ENCODE measurements around the gene CYP21A2. TPM values are rescaled to one million over a fixed set of nuclear protein-coding genes. Genes with fewer than 3 reads are reported as not detected.
"Not testable (repeated sequence)": the region's sequence is repeated elsewhere in the genome, so short reads cannot be mapped to it uniquely, and the experiment has no call there.

CYP21A2 gene
- total and polyA plus RNA-seq, 8 donors: 0.23 to 1.6 (median 0.80) TPM

- TF ChIP-seq CTCF (IDR thresholded peaks at IDR 0.05): no peak
- H3K36me3 ChIP-seq: peaks cover 0 to 3% of the 10 kb centered on the region in 2 donors
- DNase-seq: peak in 1 of 4 donors; percentile 42
- ATAC-seq: no peak
- H3K4me3 ChIP-seq: no peak overlapping the region
- H3K27ac ChIP-seq: no peak overlapping the region
- H3K4me1 ChIP-seq: peaks cover 0 to 21% of the 10 kb centered on the region in 2 donors
- no peaks in the 10 kb centered on the region for H3K9me3 ChIP-seq
- peaks cover 0 to 9% of the 10 kb centered on the region in 2 donors for H3K27me3 ChIP-seq
- intact Hi-C loops (cut with DNase I): no loop called here
Observed at GRCh38 chr6:32050562-32050961, 12.3 kb downstream of the CYP21A2 start.

- intact Hi-C loops (cut with DNase I); H3K4me3 ChIP-seq; ATAC-seq; H3K36me3 ChIP-seq; H3K27me3 ChIP-seq; H3K9me3 ChIP-seq; H3K27ac ChIP-seq: not testable (repeated sequence)
- peak in 1 of 4 donors; percentile 69 for DNase-seq
- peaks cover 0 to 11% of the 10 kb centered on the region in 2 donors for H3K4me1 ChIP-seq
Observed at GRCh38 chr6:32052626-32053025, 14.4 kb downstream of the CYP21A2 start.

- H3K9me3 ChIP-seq; H3K4me1 ChIP-seq; H3K4me3 ChIP-seq; intact Hi-C loops (cut with DNase I); H3K27me3 ChIP-seq; ATAC-seq; H3K36me3 ChIP-seq; H3K27ac ChIP-seq: not testable (repeated sequence)
- DNase-seq: peak in 1 of 4 donors; percentile 51
Observed at GRCh38 chr6:32053314-32053713, 15.1 kb downstream of the CYP21A2 start.

GRCh38 chr6:32055756-32056155 lies 17.5 kb downstream of the CYP21A2 start:
- intact Hi-C loops (cut with DNase I); H3K9me3 ChIP-seq; H3K27ac ChIP-seq; H3K27me3 ChIP-seq; H3K4me3 ChIP-seq; H3K4me1 ChIP-seq; ATAC-seq: not testable (repeated sequence)
- DNase-seq: peak in 1 of 4 donors; percentile 66
- H3K36me3 ChIP-seq: peaks cover 0 to 12% of the 10 kb centered on the region in 2 donors

GRCh38 chr6:32056254-32056653 lies 18.0 kb downstream of the CYP21A2 start:
- ATAC-seq (no peak), DNase-seq (no peak)
- intact Hi-C loops (cut with DNase I): no loop called here
- Histone ChIP-seq H3K4me3 (no peak overlapping the region), H3K4me1 (no peaks in the 10 kb centered on the region), H3K36me3 (peaks cover 0 to 15% of the 10 kb centered on the region in 2 donors), H3K27me3 (no peaks in the 10 kb centered on the region), H3K27ac (no peak overlapping the region), H3K9me3 (no peaks in the 10 kb centered on the region)
- no peak for TF ChIP-seq CTCF (IDR thresholded peaks at IDR 0.05)

GRCh38 chr6:32057966-32058365 lies 19.8 kb downstream of the CYP21A2 start:
- ATAC-seq (no peak), DNase-seq (peak in 1 of 4 donors; percentile 78)
- H3K9me3 ChIP-seq: no peaks in the 10 kb centered on the region
- no peak for TF ChIP-seq CTCF (IDR thresholded peaks at IDR 0.05)
- no peaks in the 10 kb centered on the region for H3K4me1 ChIP-seq
- H3K27ac ChIP-seq: no peak overlapping the region
- H3K4me3 ChIP-seq: no peak overlapping the region
- H3K27me3 ChIP-seq: no peaks in the 10 kb centered on the region
- peaks cover 0 to 12% of the 10 kb centered on the region in 2 donors for H3K36me3 ChIP-seq
- intact Hi-C loops (cut with DNase I): no loop called here

- intact Hi-C loops (cut with DNase I): no loop called here
- H3K36me3 ChIP-seq: peaks cover 0 to 12% of the 10 kb centered on the region in 2 donors
- H3K4me1 ChIP-seq: no peaks in the 10 kb centered on the region
- no peak for ATAC-seq
- H3K27me3 ChIP-seq: no peaks in the 10 kb centered on the region
- H3K4me3 ChIP-seq: no peak overlapping the region
- no peaks in the 10 kb centered on the region for H3K9me3 ChIP-seq
- no peak overlapping the region for H3K27ac ChIP-seq
- no peak for TF ChIP-seq CTCF (IDR thresholded peaks at IDR 0.05)
- DNase-seq: peak in 1 of 4 donors; percentile 40
Observed at GRCh38 chr6:32058511-32058963, 20.3 kb downstream of the CYP21A2 start.
